ENCODE data around the gene ATPAF2. TPM values are rescaled to one million over a fixed set of nuclear protein-coding genes. Genes with fewer than 3 reads are reported as not detected.

ATPAF2 gene
- total RNA-seq, 1 donor from 2014 or later: 21.8 TPM

GRCh38 chr17:17972126-17972951, 66.6 kb downstream of the ATPAF2 start, which contains the start of the genes DRC3 and TOM1L2:
Gene DRC3, plus strand, starts transcription at chr17:17972862. Its CDS starts 4,737 bp downstream, at chr17:17977599.
Gene TOM1L2, minus strand, starts transcription at chr17:17972400. Its CDS starts 87 bp downstream, at chr17:17972313.
- peaks cover 31% of the 10 kb centered on the region for H3K4me1 Mint-ChIP-seq (ENCODE audit: unreplicated experiment)
- peak within 1 kb of the TSS; percentile 93 for H3K4me3 Mint-ChIP-seq (ENCODE audit: unreplicated experiment)
- H3K27ac Mint-ChIP-seq (ENCODE audit: unreplicated experiment): peak within 1 kb of the TSS; percentile 94
- no peaks in the 10 kb centered on the region for H3K27me3 Mint-ChIP-seq (ENCODE audit: unreplicated experiment)
- no peaks in the 10 kb centered on the region for H3K9me3 Mint-ChIP-seq (ENCODE audit: unreplicated experiment)
- no peak for TF ChIP-seq CTCF (IDR thresholded peaks at IDR 0.05)
- H3K36me3 Mint-ChIP-seq (ENCODE audit: unreplicated experiment): no peaks in the 10 kb centered on the region
- DNase-seq (ENCODE audit: extremely low spot score, unreplicated experiment): peak; percentile 100

GRCh38 chr17:17971431-17972125, 67.4 kb downstream of the ATPAF2 start:
- Mint-ChIP-seq H3K4me3 (ENCODE audit: unreplicated experiment) (peak overlapping the region; percentile 90), H3K36me3 (ENCODE audit: unreplicated experiment) (no peaks in the 10 kb centered on the region), H3K27ac (ENCODE audit: unreplicated experiment) (peak overlapping the region; percentile 75), H3K9me3 (ENCODE audit: unreplicated experiment) (no peaks in the 10 kb centered on the region), H3K27me3 (ENCODE audit: unreplicated experiment) (no peaks in the 10 kb centered on the region), H3K4me1 (ENCODE audit: unreplicated experiment) (peaks cover 37% of the 10 kb centered on the region)
- no peak for DNase-seq (ENCODE audit: extremely low spot score, unreplicated experiment)
- no peak for TF ChIP-seq CTCF (IDR thresholded peaks at IDR 0.05)

- H3K27ac Mint-ChIP-seq (ENCODE audit: unreplicated experiment): peak overlapping the region; percentile 75
- TF ChIP-seq CTCF (IDR thresholded peaks at IDR 0.05): no peak
- no peaks in the 10 kb centered on the region for H3K9me3 Mint-ChIP-seq (ENCODE audit: unreplicated experiment)
- no peaks in the 10 kb centered on the region for H3K27me3 Mint-ChIP-seq (ENCODE audit: unreplicated experiment)
- no peaks in the 10 kb centered on the region for H3K36me3 Mint-ChIP-seq (ENCODE audit: unreplicated experiment)
- peak overlapping the region; percentile 80 for H3K4me3 Mint-ChIP-seq (ENCODE audit: unreplicated experiment)
- no peak for DNase-seq (ENCODE audit: extremely low spot score, unreplicated experiment)
- peaks cover 40% of the 10 kb centered on the region for H3K4me1 Mint-ChIP-seq (ENCODE audit: unreplicated experiment)
Observed at GRCh38 chr17:17970699-17971430, 68.1 kb downstream of the ATPAF2 start.

Other genes starting within 250 kb of the ATPAF2 start
- gene SREBF1, start 202.2 kb downstream of the ATPAF2 start, total RNA-seq: 78.0 and 86.9 TPM in 2 replicates
- gene TOM1L2, start 66.8 kb downstream of the ATPAF2 start, total RNA-seq: 69.7 and 69.8 TPM in 2 replicates
- gene DRC3, start 66.3 kb downstream of the ATPAF2 start, total RNA-seq: 2.1 and 2.9 TPM in 2 replicates
- 9.2 and 12.9 TPM in 2 replicates for gene GID4, start 240 bp upstream of the ATPAF2 start, total RNA-seq
- 40.8 and 41.2 TPM in 2 replicates for gene DRG2, start 48.8 kb upstream of the ATPAF2 start, total RNA-seq
- 0.21 and 0.37 TPM in 2 replicates for gene MYO15A, start 69.6 kb upstream of the ATPAF2 start, total RNA-seq
- gene ALKBH5, start 144.7 kb upstream of the ATPAF2 start, total RNA-seq: 89.4 and 95.9 TPM in 2 replicates
- 43.7 and 45.0 TPM in 2 replicates for gene LLGL1, start 186.5 kb upstream of the ATPAF2 start, total RNA-seq
- 212 and 214 TPM in 2 replicates for gene FLII, start 219.6 kb upstream of the ATPAF2 start, total RNA-seq
- gene MIEF2, start 221.5 kb upstream of the ATPAF2 start, total RNA-seq: 10.8 and 15.3 TPM in 2 replicates

Measured in osteocyte (in vitro differentiated cells).